Measurements from ENCODE around the gene SSPN.

GRCh38 chr12:26172013-26172412, 23.4 kb upstream of the SSPN start:
- TF ChIP-seq CTCF (IDR thresholded peaks at IDR 0.05) (no peak), EZH2 (IDR thresholded peaks at IDR 0.05) (no peak)
